HepG2 (cell line): ENCODE results near the gene QRICH2. TPM values are rescaled to one million over a fixed set of nuclear protein-coding genes. Genes with fewer than 3 reads are reported as not detected.

Experiments
- ATAC-seq: fragments of 200-7000 bp; cut with Tn5 transposase; 3 replicates; pipeline ENCODE4 v1.9.1; 2020; ENCODE audit warnings: mild to moderate bottlenecking, moderate library complexity
- BruUV-seq: library from RNA; stranded (reverse); fragments of 400-500 nt; replicated peaks from 2 replicates; lab custom pipeline; 2021; lab: Mats Ljungman, UMichigan
- CTCF ChIA-PET: fragments of 300-600 bp; formaldehyde crosslinking; extraction: SDS; loops from one replicate; lab custom pipeline; 2021; ENCODE audit warnings: low total read pairs, inconsistent platforms, low intra/inter-chr PET ratio; lab: Yijun Ruan, JAX
- POLR2A ChIA-PET: fragments of 350-600 bp; sonication (Branson Sonifier 250); formaldehyde crosslinking; loops from one replicate; lab custom pipeline; 2020; ENCODE audit warnings: antibody characterized with exemption, inconsistent platforms; lab: Yijun Ruan, JAX
- DNase-seq: peaks from one replicate; pipeline ENCODE4 v3.0.0-alpha.2; 2015; ENCODE audit warnings: low spot score
- FAIRE-seq: peaks from 3 replicates; lab custom pipeline; 2011; peaks lifted over from hg19 to GRCh38; lab: Jason Lieb, UNC
- H2AFZ ChIP-seq: one replicate; pipeline ENCODE4 v1.6.1; 2011; ENCODE audit warnings: low read length, inconsistent platforms
- H3K27ac ChIP-seq: fragments of 300-600 bp; 3 replicates; pipeline ENCODE4 v1.8.0; 2011; ENCODE audit warnings: mixed run types, mild to moderate bottlenecking, mixed read lengths, low read length, inconsistent platforms; ENCODE audit not compliant: insufficient read depth; ENCODE audit errors: extremely low read length
- H3K27me3 ChIP-seq, 2 experiments: fragments of 200-600 bp in 1 of 2; 2 replicates in 1 of 2; 3 replicates in 1 of 2; pipeline versions ENCODE4 v1.6.0 to v1.8.0; 2011; ENCODE audit warnings: low read length in 2 of 2, mild to moderate bottlenecking in 2 of 2, moderate library complexity in 2 of 2, inconsistent platforms in 1 of 2; ENCODE audit not compliant: insufficient read depth in 2 of 2, control insufficient read depth in 1 of 2
- H3K36me3 ChIP-seq, 2 experiments: fragments of 200-600 bp in 1 of 2; replicated peaks in 1 of 2; 2 replicates in 1 of 2; 3 replicates in 1 of 2; pipeline versions ENCODE4 v1.5.1 to v1.8.0; 2011; ENCODE audit warnings: low read length in 2 of 2, inconsistent platforms in 1 of 2; ENCODE audit not compliant: insufficient read depth in 2 of 2, control insufficient read depth in 1 of 2
- H3K4me1 ChIP-seq: 2 replicates; pipeline ENCODE4 v1.5.1; 2012; ENCODE audit warnings: low read length, inconsistent platforms; ENCODE audit not compliant: insufficient read depth
- H3K4me2 ChIP-seq: 2 replicates; pipeline ENCODE4 v1.6.0; 2011; ENCODE audit warnings: low read depth, low read length, inconsistent platforms
- H3K4me3 ChIP-seq, 3 experiments: fragments of 200-600 bp in 1 of 3; sonication (generic), shearing (Covaris generic) in 1 of 3; replicated peaks in 1 of 3; 2 replicates each; pipeline ENCODE4 v1.5.1; 2011 to 2016; ENCODE audit warnings: low read length in 3 of 3, inconsistent platforms in 2 of 3, low read depth in 2 of 3, mild to moderate bottlenecking in 2 of 3, control low read depth in 1 of 3, mixed read lengths in 1 of 3; ENCODE audit not compliant: insufficient read depth in 1 of 3
- H3K79me2 ChIP-seq: one replicate; pipeline ENCODE4 v1.6.1; 2011; ENCODE audit warnings: low read length, inconsistent platforms; ENCODE audit not compliant: insufficient read depth
- H3K9ac ChIP-seq: 2 replicates; pipeline ENCODE4 v1.6.0; 2011; ENCODE audit warnings: mild to moderate bottlenecking, low read depth, low read length, inconsistent platforms; ENCODE audit not compliant: insufficient read depth
- H3K9me3 ChIP-seq: 2 replicates; pipeline ENCODE4 v1.5.1; 2012; ENCODE audit warnings: mild to moderate bottlenecking, low read length
- H4K20me1 ChIP-seq: 2 replicates; pipeline ENCODE4 v1.6.0; 2011; ENCODE audit warnings: inconsistent platforms, mild to moderate bottlenecking, low read length, moderate library complexity; ENCODE audit not compliant: insufficient read depth
- ELF3 ChIP-seq: IDR thresholded peaks from 2 replicates; pipeline ENCODE4 v1.6.1; 2016; ENCODE audit warnings: missing genetic modification reagents, missing compliant biosample characterization
- HDAC1 ChIP-seq: sonication (generic); formaldehyde crosslinking; IDR thresholded peaks from 2 replicates; pipeline ENCODE4 v1.5.1; 2020; ENCODE audit warnings: mild to moderate bottlenecking, missing genetic modification reagents
- HNRNPUL1 ChIP-seq: fragments of 200-400 bp; formaldehyde crosslinking; IDR thresholded peaks from 2 replicates; pipeline ENCODE4 v1.6.1; 2017; ENCODE audit warnings: low read depth, mild to moderate bottlenecking, low read length, moderate library complexity
- HOXA5 ChIP-seq: sonication (generic); formaldehyde crosslinking; IDR thresholded peaks from 2 replicates; pipeline ENCODE4 v1.4.0; 2020; ENCODE audit warnings: missing genetic modification reagents
- IKZF5 ChIP-seq: IDR thresholded peaks from 2 replicates; pipeline ENCODE4 v1.6.1; 2018; ENCODE audit warnings: missing genetic modification reagents, mild to moderate bottlenecking, missing compliant biosample characterization
- KDM6A ChIP-seq: IDR thresholded peaks from 2 replicates; pipeline ENCODE4 v1.6.1; 2016; ENCODE audit warnings: low read depth
- KLF13 ChIP-seq: sonication (generic); formaldehyde crosslinking; IDR thresholded peaks from 2 replicates; pipeline ENCODE4 v1.4.0; 2020; ENCODE audit warnings: mild to moderate bottlenecking, missing genetic modification reagents
- MATR3 ChIP-seq: sonication (generic); formaldehyde crosslinking; IDR thresholded peaks from 2 replicates; pipeline ENCODE4 v1.4.0; 2020; ENCODE audit warnings: missing genetic modification reagents
- MIXL1 ChIP-seq: IDR thresholded peaks from 2 replicates; pipeline ENCODE4 v1.6.1; 2016
- NR2F1 ChIP-seq, 2 experiments: fragments of 450-650 bp in 1 of 2; formaldehyde crosslinking in 1 of 2; IDR thresholded peaks; 2 replicates each; pipeline versions ENCODE4 v1.5.0 to v1.6.1; 2016 to 2020; ENCODE audit warnings: mild to moderate bottlenecking in 1 of 2, missing compliant biosample characterization in 1 of 2, missing genetic modification reagents in 1 of 2, moderate library complexity in 1 of 2
- PRDM10 ChIP-seq: sonication (generic); formaldehyde crosslinking; IDR thresholded peaks from 2 replicates; pipeline ENCODE4 v1.4.0; 2020; ENCODE audit warnings: low read depth, missing genetic modification reagents
- RCOR2 ChIP-seq: IDR thresholded peaks from 2 replicates; pipeline ENCODE4 v1.6.1; 2016; ENCODE audit warnings: missing biosample characterization, missing genetic modification reagents
- TRIM22 ChIP-seq: fragments of 450-650 bp; IDR thresholded peaks from 2 replicates; pipeline ENCODE4 v1.6.1; 2017
- ZBTB3 ChIP-seq: sonication (generic); formaldehyde crosslinking; IDR thresholded peaks from 2 replicates; pipeline ENCODE4 v1.4.0; 2020; ENCODE audit warnings: low read depth, mild to moderate bottlenecking, moderate library complexity, missing genetic modification reagents, borderline replicate concordance
- ZFP1 ChIP-seq: IDR thresholded peaks from 2 replicates; pipeline ENCODE4 v1.6.1; 2016
- ZNF292 ChIP-seq: sonication (generic); formaldehyde crosslinking; IDR thresholded peaks from 2 replicates; pipeline ENCODE4 v1.8.1; 2022; ENCODE audit warnings: mild to moderate bottlenecking, low read depth, missing genetic modification reagents, borderline replicate concordance
- ZNF414 ChIP-seq: sonication (generic); formaldehyde crosslinking; IDR thresholded peaks from 2 replicates; pipeline ENCODE4 v1.5.0; 2020; ENCODE audit warnings: missing genetic modification reagents
- ZNF761 ChIP-seq: sonication (generic); formaldehyde crosslinking; conservative IDR thresholded peaks from 2 replicates; pipeline ENCODE4 v1.4.0; 2020; ENCODE audit warnings: mild to moderate bottlenecking, missing genetic modification reagents
- ZSCAN22 ChIP-seq: sonication (generic); formaldehyde crosslinking; IDR thresholded peaks from 2 replicates; pipeline ENCODE4 v1.4.0; 2020; ENCODE audit warnings: mild to moderate bottlenecking, missing genetic modification reagents
- ZSCAN25 ChIP-seq: sonication (generic); formaldehyde crosslinking; IDR thresholded peaks from 2 replicates; pipeline ENCODE4 v1.8.0; 2022; ENCODE audit warnings: mild to moderate bottlenecking, missing genetic modification reagents
- WGBS: methylation state at CpG from one replicate; pipeline ENCODE4 v1.1.6; 2017; ENCODE audit warnings: low lambda C conversion rate; 5-methylcytosine and 5-hydroxymethylcytosine counted together
- in situ Hi-C: cut with HindIII; loops from 2 replicates; pipeline ENCODE4 v1.10.0; 2017; ENCODE audit warnings: low pct_unique_long_range_greater_than_20kb; ENCODE audit not compliant: extremely low pct_ligation_motif_present
- intact Hi-C: fragments of 100-400 bp; cut with micrococcal nuclease; formaldehyde crosslinking; loops from one replicate; pipeline ENCODE4 v1.10.0; 2022; ENCODE audit not compliant: unreplicated experiment
- polyA plus RNA-seq, 8 experiments: library from polyadenylated mRNA; depleted of rRNA in 3 of 8; stranded (reverse) in 7 of 8; unstranded in 1 of 8; fragments of >200 nt; fragmentation: Illumina TruSeq in 4 of 8; extraction: Trizol in 4 of 8; gene quantifications; 2 replicates each; pipeline versions ENCODE4 v1.2.1 to v1.2.3, GENCODE V29; 2011 to 2016; ENCODE audit warnings: low read depth in 4 of 8, missing spikeins in 1 of 8, mixed read lengths in 1 of 8; ENCODE audit not compliant: insufficient read depth in 1 of 8
- total RNA-seq, 5 experiments: library from RNA; depleted of rRNA; stranded (reverse); fragments of >200 nt; fragmentation: Illumina TruSeq; extraction: Trizol; gene quantifications; 2 replicates each; pipeline ENCODE4 v1.2.3, GENCODE V29; 2016; ENCODE audit warnings: low read depth in 1 of 5

Gene QRICH2
- total and polyA plus RNA-seq, 2 of the 13 experiments (the other 11 are each of a cell fraction or from before 2014, with no cell fraction given) = 3.7 to 5.7 TPM

GRCh38 chr17:76233588-76234353, 74.3 kb downstream of the QRICH2 start:
- Histone ChIP-seq H3K4me2 (no peak overlapping the region), H4K20me1 (no peaks in the 10 kb centered on the region), H3K9ac (no peak overlapping the region), H3K27ac (no peak overlapping the region), H3K79me2 (no peaks in the 10 kb centered on the region), H3K9me3 (no peaks in the 10 kb centered on the region), H3K27me3 (peaks cover 2 to 3% of the 10 kb centered on the region in 2 experiments; a peak in 2 of 5 replicates), H3K36me3 (no peaks in the 10 kb centered on the region), H2AFZ (no peak overlapping the region), H3K4me3 (no peak overlapping the region), H3K4me1 (peaks cover 15% of the 10 kb centered on the region)
- no peak for DNase-seq
- TF ChIP-seq MIXL1 (CRISPR knock-in tag) = no peak
- no peak for TF ChIP-seq NR2F1 (CRISPR knock-in tag; IDR thresholded peaks at IDR 0.05)
- TF ChIP-seq HDAC1 = no peak
- TF ChIP-seq ZSCAN22 (CRISPR knock-in tag) = no peak
- no peak for TF ChIP-seq RCOR2 (CRISPR knock-in tag)
- TF ChIP-seq KLF13 (CRISPR knock-in tag) = no peak
- TF ChIP-seq ZSCAN25 (CRISPR knock-in tag) = no peak
- no peak for TF ChIP-seq KDM6A (CRISPR knock-in tag)
- TF ChIP-seq HOXA5 = no peak
- no peak for TF ChIP-seq MATR3 (CRISPR knock-in tag)
- no peak for TF ChIP-seq IKZF5 (CRISPR knock-in tag)
- TF ChIP-seq PRDM10 = no peak
- TF ChIP-seq ZNF292 = no peak
- TF ChIP-seq ZNF414 (CRISPR knock-in tag) = no peak
- TF ChIP-seq TRIM22 = no peak
- no peak for TF ChIP-seq ELF3
- TF ChIP-seq ZFP1 = no peak
- TF ChIP-seq ZBTB3 = no peak
- no peak for TF ChIP-seq ZNF761 (CRISPR knock-in tag)
- TF ChIP-seq HNRNPUL1 = no peak
- POLR2A ChIA-PET = interaction anchor here (0.6 kb wide), 1 partner anchor 34 kb away, joined by 3 read pairs; no protein-coding TSS in a partner anchor
- 88% methylated on average over 6 of the region's 6 CpGs for WGBS
- in situ Hi-C loops = no loop called here
- no peak for ATAC-seq
- CTCF ChIA-PET = no interaction called here
- intact Hi-C loops = no loop called here
- no TSS peak for BruUV-seq
- FAIRE-seq = no peak
